GM18519 (cell line): ENCODE data around the gene USP40.

Experiments
- ATAC-seq: cut with Tn5 transposase; IDR thresholded peaks from one replicate; pipeline ENCODE4 v1.9.1; 2021; ENCODE audit warnings: mild to moderate bottlenecking, moderate library complexity; ENCODE audit not compliant: unreplicated experiment, low FRiP score

USP40 gene

GRCh38 chr2:233556881-233557736, 9.5 kb downstream of the USP40 start:
- no peak for ATAC-seq

GRCh38 chr2:233553366-233553765, 13.2 kb downstream of the USP40 start:
- ATAC-seq = no peak

GRCh38 chr2:233551491-233551890, 15.1 kb downstream of the USP40 start:
- no peak for ATAC-seq

GRCh38 chr2:233546774-233547173, 19.8 kb downstream of the USP40 start:
- ATAC-seq = no peak

GRCh38 chr2:233546101-233546500, 20.5 kb downstream of the USP40 start:
- ATAC-seq = no peak

GRCh38 chr2:233544200-233544610, 22.4 kb downstream of the USP40 start:
- no peak for ATAC-seq

GRCh38 chr2:233542507-233542906, 24.1 kb downstream of the USP40 start:
- no peak for ATAC-seq

- ATAC-seq = no peak
Measured at GRCh38 chr2:233538741-233539140, 27.8 kb downstream of the USP40 start.

- no peak for ATAC-seq
Measured at GRCh38 chr2:233535271-233535670, 31.3 kb downstream of the USP40 start.

GRCh38 chr2:233532971-233533370, 33.6 kb downstream of the USP40 start:
- ATAC-seq = no peak

GRCh38 chr2:233531955-233532354, 34.6 kb downstream of the USP40 start:
- ATAC-seq = no peak

- no peak for ATAC-seq
Measured at GRCh38 chr2:233530381-233530780, 36.2 kb downstream of the USP40 start.

- ATAC-seq = no peak
Measured at GRCh38 chr2:233528182-233528581, 38.4 kb downstream of the USP40 start.

- no peak for ATAC-seq
Measured at GRCh38 chr2:233525791-233526190, 40.8 kb downstream of the USP40 start.

- peak; percentile 88 for ATAC-seq
Measured at GRCh38 chr2:233519787-233520611, 46.6 kb downstream of the USP40 start.

GRCh38 chr2:233513953-233514655, 52.5 kb downstream of the USP40 start:
- no peak for ATAC-seq

GRCh38 chr2:233503947-233504637, 62.5 kb downstream of the USP40 start:
- ATAC-seq = no peak

GRCh38 chr2:233503481-233503880, 63.1 kb downstream of the USP40 start:
- no peak for ATAC-seq

- ATAC-seq = no peak
Measured at GRCh38 chr2:233501198-233502076, 65.1 kb downstream of the USP40 start.
